ENCODE measurements around the gene USP33. TPM values are rescaled to one million over a fixed set of nuclear protein-coding genes. Genes with fewer than 3 reads are reported as not detected.
"Not testable (repeated sequence)": the region's sequence is repeated elsewhere in the genome, so short reads cannot be mapped to it uniquely, and the experiment has no call there.

The USP33 gene
- total and polyA plus RNA-seq, 5 donors: 24.1 to 35.5 (median 33.0) TPM

- no peaks in the 10 kb centered on the region for H3K27me3 ChIP-seq (ENCODE audit: control insufficient read depth, insufficient read depth)
- no peaks in the 10 kb centered on the region for H3K9me3 ChIP-seq (ENCODE audit: control insufficient read depth, low read length)
- no peaks in the 10 kb centered on the region for H3K4me1 ChIP-seq (ENCODE audit: control insufficient read depth, insufficient read depth, low read length)
- WGBS: 43% methylated on average over 1 of the region's 1 CpG
- no peak for ATAC-seq
- intact Hi-C loops (cut with DNase I): no loop called here
- no peak overlapping the region for H3K4me3 ChIP-seq (ENCODE audit: low read length)
- no peak for DNase-seq
- H3K27ac ChIP-seq (ENCODE audit: low read length): no peak overlapping the region
Measured at GRCh38 chr1:77732090-77732489, 27.6 kb downstream of the USP33 start.

- 98% methylated on average over 4 of the region's 4 CpGs for WGBS
- intact Hi-C loops (cut with DNase I): loop anchor here in 1 of 4 donors (10.0 kb wide), 1 partner anchor 239 kb away; no protein-coding TSS in a partner anchor
- no peak for DNase-seq
Measured at GRCh38 chr1:77725706-77726105, 33.9 kb downstream of the USP33 start.

GRCh38 chr1:77718181-77718580, 41.5 kb downstream of the USP33 start:
- whole genome bisulfite sequencing: 97% methylated on average over 2 of the region's 2 CpGs
- H3K4me1 ChIP-seq (ENCODE audit: control insufficient read depth, insufficient read depth, low read length): no peaks in the 10 kb centered on the region
- no peak for DNase-seq
- no peak for ATAC-seq
- no peaks in the 10 kb centered on the region for H3K27me3 ChIP-seq (ENCODE audit: control insufficient read depth, insufficient read depth)
- no peak overlapping the region for H3K27ac ChIP-seq (ENCODE audit: low read length)
- H3K4me3 ChIP-seq (ENCODE audit: low read length): no peak overlapping the region
- intact Hi-C loops (cut with DNase I): no loop called here
- H3K9me3 ChIP-seq (ENCODE audit: control insufficient read depth, low read length): no peaks in the 10 kb centered on the region

More at GRCh38 chr1:77725706-77726105, 33.9 kb downstream of the USP33 start:
- Histone ChIP-seq H3K4me3 (ENCODE audit: low read length) (no peak overlapping the region), H3K4me1 (ENCODE audit: control insufficient read depth, insufficient read depth, low read length) (no peaks in the 10 kb centered on the region), H3K27ac (ENCODE audit: low read length) (no peak overlapping the region), H3K9me3 (ENCODE audit: control insufficient read depth, low read length) (no peaks in the 10 kb centered on the region), H3K27me3 (ENCODE audit: control insufficient read depth, insufficient read depth) (no peaks in the 10 kb centered on the region)
- ATAC-seq: no peak

- WGBS: 97% methylated on average over 4 of the region's 4 CpGs
- Histone ChIP-seq H3K4me1 (ENCODE audit: control insufficient read depth, insufficient read depth, low read length) (no peaks in the 10 kb centered on the region), H3K4me3 (ENCODE audit: low read length) (no peak overlapping the region), H3K27me3 (ENCODE audit: control insufficient read depth, insufficient read depth) (no peaks in the 10 kb centered on the region), H3K27ac (ENCODE audit: low read length) (no peak overlapping the region), H3K9me3 (ENCODE audit: control insufficient read depth, low read length) (no peaks in the 10 kb centered on the region)
- no peak for ATAC-seq
- no peak for DNase-seq
- intact Hi-C loops (cut with DNase I): no loop called here
Measured at GRCh38 chr1:77716065-77716464, 43.6 kb downstream of the USP33 start.

- Histone ChIP-seq H3K4me1 (ENCODE audit: control insufficient read depth, insufficient read depth, low read length) (no peaks in the 10 kb centered on the region), H3K9me3 (ENCODE audit: control insufficient read depth, low read length) (no peaks in the 10 kb centered on the region), H3K27ac (ENCODE audit: low read length) (no peak overlapping the region), H3K4me3 (ENCODE audit: low read length) (no peak overlapping the region), H3K27me3 (ENCODE audit: control insufficient read depth, insufficient read depth) (no peaks in the 10 kb centered on the region)
- WGBS: 88% methylated on average over 3 of the region's 3 CpGs
- intact Hi-C loops (cut with DNase I): no loop called here
- no peak for ATAC-seq
- no peak for DNase-seq
Measured at GRCh38 chr1:77709727-77710126, 49.9 kb downstream of the USP33 start.

- H3K27ac ChIP-seq (ENCODE audit: low read length): no peak overlapping the region
- intact Hi-C loops (cut with DNase I): no loop called here
- WGBS: 98% methylated on average over 4 of the region's 4 CpGs
- no peaks in the 10 kb centered on the region for H3K4me1 ChIP-seq (ENCODE audit: control insufficient read depth, insufficient read depth, low read length)
- no peaks in the 10 kb centered on the region for H3K27me3 ChIP-seq (ENCODE audit: control insufficient read depth, insufficient read depth)
- DNase-seq (no peak), ATAC-seq (no peak)
- no peaks in the 10 kb centered on the region for H3K9me3 ChIP-seq (ENCODE audit: control insufficient read depth, low read length)
- no peak overlapping the region for H3K4me3 ChIP-seq (ENCODE audit: low read length)
Measured at GRCh38 chr1:77706321-77706720, 53.3 kb downstream of the USP33 start.

GRCh38 chr1:77704736-77705135, 54.9 kb downstream of the USP33 start:
- DNase-seq (no peak), ATAC-seq (no peak)
- Histone ChIP-seq H3K27ac (ENCODE audit: low read length) (no peak overlapping the region), H3K27me3 (ENCODE audit: control insufficient read depth, insufficient read depth) (no peaks in the 10 kb centered on the region), H3K4me3 (ENCODE audit: low read length) (no peak overlapping the region), H3K9me3 (ENCODE audit: control insufficient read depth, low read length) (no peaks in the 10 kb centered on the region), H3K4me1 (ENCODE audit: control insufficient read depth, insufficient read depth, low read length) (no peaks in the 10 kb centered on the region)
- intact Hi-C loops (cut with DNase I): no loop called here
- 45% methylated on average over 2 of the region's 2 CpGs for WGBS

GRCh38 chr1:77699673-77700072, 60.0 kb downstream of the USP33 start:
- WGBS: 96% methylated on average over 1 of the region's 1 CpG
- DNase-seq; H3K27ac ChIP-seq (ENCODE audit: low read length); H3K4me3 ChIP-seq (ENCODE audit: low read length); intact Hi-C loops (cut with DNase I); H3K9me3 ChIP-seq (ENCODE audit: control insufficient read depth, low read length); H3K27me3 ChIP-seq (ENCODE audit: control insufficient read depth, insufficient read depth); H3K4me1 ChIP-seq (ENCODE audit: control insufficient read depth, insufficient read depth, low read length); ATAC-seq: not testable (repeated sequence)

GRCh38 chr1:77697441-77697840, 62.2 kb downstream of the USP33 start:
- intact Hi-C loops (cut with DNase I): no loop called here
- no peaks in the 10 kb centered on the region for H3K4me1 ChIP-seq (ENCODE audit: control insufficient read depth, insufficient read depth, low read length)
- H3K9me3 ChIP-seq (ENCODE audit: control insufficient read depth, low read length): no peaks in the 10 kb centered on the region
- ATAC-seq: no peak
- 96% methylated on average over 3 of the region's 3 CpGs for WGBS
- H3K27ac ChIP-seq (ENCODE audit: low read length): no peak overlapping the region
- no peak for DNase-seq
- H3K4me3 ChIP-seq (ENCODE audit: low read length): no peak overlapping the region
- no peaks in the 10 kb centered on the region for H3K27me3 ChIP-seq (ENCODE audit: control insufficient read depth, insufficient read depth)

GRCh38 chr1:77688939-77689338, 70.7 kb downstream of the USP33 start:
- H3K4me3 ChIP-seq (ENCODE audit: low read length): no peak overlapping the region
- no peaks in the 10 kb centered on the region for H3K9me3 ChIP-seq (ENCODE audit: control insufficient read depth, low read length)
- intact Hi-C loops (cut with DNase I): no loop called here
- WGBS: 93% methylated on average over 3 of the region's 3 CpGs
- ATAC-seq (no peak), DNase-seq (no peak)
- H3K4me1 ChIP-seq (ENCODE audit: control insufficient read depth, insufficient read depth, low read length): no peaks in the 10 kb centered on the region
- H3K27ac ChIP-seq (ENCODE audit: low read length): no peak overlapping the region
- no peaks in the 10 kb centered on the region for H3K27me3 ChIP-seq (ENCODE audit: control insufficient read depth, insufficient read depth)

GRCh38 chr1:77687519-77687906, 72.1 kb downstream of the USP33 start:
- Histone ChIP-seq H3K4me3 (ENCODE audit: low read length) (peak overlapping the region; percentile 13), H3K9me3 (ENCODE audit: control insufficient read depth, low read length) (no peaks in the 10 kb centered on the region), H3K27me3 (ENCODE audit: control insufficient read depth, insufficient read depth) (no peaks in the 10 kb centered on the region), H3K27ac (ENCODE audit: low read length) (no peak overlapping the region), H3K4me1 (ENCODE audit: control insufficient read depth, insufficient read depth, low read length) (no peaks in the 10 kb centered on the region)
- 30% methylated on average over 21 of the region's 21 CpGs for WGBS
- intact Hi-C loops (cut with DNase I): no loop called here
- peak; percentile 32 to 72 (median 71) for DNase-seq
- no peak for ATAC-seq

- ATAC-seq: no peak
- H3K4me1 ChIP-seq (ENCODE audit: control insufficient read depth, insufficient read depth, low read length): no peaks in the 10 kb centered on the region
- H3K27ac ChIP-seq (ENCODE audit: low read length): no peak overlapping the region
- no peaks in the 10 kb centered on the region for H3K27me3 ChIP-seq (ENCODE audit: control insufficient read depth, insufficient read depth)
- WGBS: 86% methylated on average over 33 of the region's 33 CpGs
- DNase-seq: peak in 2 of 3 donors; percentile 52 to 73
- H3K4me3 ChIP-seq (ENCODE audit: low read length): no peak overlapping the region
- intact Hi-C loops (cut with DNase I): no loop called here
- no peaks in the 10 kb centered on the region for H3K9me3 ChIP-seq (ENCODE audit: control insufficient read depth, low read length)
Measured at GRCh38 chr1:77686796-77687518, 72.7 kb downstream of the USP33 start.

All from right cardiac atrium (tissue), 5 donors.